Mesenchymal stem cell (in vitro differentiated cells and primary cell): ENCODE data around the gene FLRT2.
A peak's percentile ranks its signal among the peaks of the same experiment; 100 is the strongest.

Experiments
- DNase-seq: peaks from one replicate; pipeline ENCODE4 v3.0.0-alpha.2; 2013
- H2AFZ ChIP-seq: one replicate; pipeline ENCODE4 v1.6.1; 2013; ENCODE audit warnings: low read depth, mild to moderate bottlenecking, control low read depth, inconsistent platforms, low read length, moderate library complexity
- H2AK5ac ChIP-seq: 2 replicates; pipeline ENCODE4 v1.6.1; 2013; ENCODE audit warnings: low read length, moderate library complexity, mild to moderate bottlenecking, inconsistent platforms; ENCODE audit not compliant: severe bottlenecking
- H2BK120ac ChIP-seq: one replicate; pipeline ENCODE4 v1.6.1; 2013; ENCODE audit warnings: low read depth, mild to moderate bottlenecking, inconsistent platforms, low read length, moderate library complexity
- H2BK12ac ChIP-seq, 2 experiments: one replicate each; pipeline ENCODE4 v1.6.1; 2013; ENCODE audit warnings: inconsistent platforms in 2 of 2, low read length in 2 of 2, mild to moderate bottlenecking in 2 of 2, moderate library complexity in 2 of 2, control low read depth in 1 of 2
- H2BK15ac ChIP-seq: one replicate; pipeline ENCODE4 v1.6.1; 2013; ENCODE audit warnings: mild to moderate bottlenecking, low read depth, inconsistent platforms; ENCODE audit not compliant: poor library complexity, severe bottlenecking
- H2BK5ac ChIP-seq: 2 replicates; pipeline ENCODE4 v1.6.1; 2013; ENCODE audit warnings: low read depth, mild to moderate bottlenecking, low read length, control low read depth, inconsistent platforms; ENCODE audit not compliant: poor library complexity, severe bottlenecking
- H3K14ac ChIP-seq, 2 experiments: one replicate each; pipeline ENCODE4 v1.6.1; 2013; ENCODE audit warnings: inconsistent platforms in 2 of 2, low read length in 2 of 2, control low read depth in 1 of 2, mild to moderate bottlenecking in 1 of 2, moderate library complexity in 1 of 2
- H3K18ac ChIP-seq, 2 experiments: one replicate each; pipeline ENCODE4 v1.6.1; 2013; ENCODE audit warnings: inconsistent platforms in 2 of 2, low read length in 2 of 2, control low read depth in 1 of 2, low read depth in 1 of 2, mild to moderate bottlenecking in 1 of 2
- H3K23ac ChIP-seq, 2 experiments: one replicate each; pipeline ENCODE4 v1.6.1; 2013; ENCODE audit warnings: inconsistent platforms in 2 of 2, low read length in 2 of 2, mild to moderate bottlenecking in 2 of 2, moderate library complexity in 2 of 2, control low read depth in 1 of 2
- H3K27ac ChIP-seq: 2 replicates; pipeline ENCODE4 v1.5.1; 2013; ENCODE audit warnings: mild to moderate bottlenecking, moderate library complexity, low read length, control low read depth, inconsistent platforms; ENCODE audit not compliant: poor library complexity, severe bottlenecking
- H3K27me3 ChIP-seq, 2 experiments: 2 replicates each; pipeline versions ENCODE4 v1.6.1 to v1.7.0; 2013; ENCODE audit warnings: low read length in 2 of 2, mild to moderate bottlenecking in 2 of 2, moderate library complexity in 2 of 2, control low read depth in 1 of 2, inconsistent platforms in 1 of 2; ENCODE audit not compliant: control insufficient read depth in 1 of 2, insufficient read depth in 1 of 2
- H3K36me3 ChIP-seq, 2 experiments: 2 replicates each; pipeline versions ENCODE4 v1.6.1 to v1.7.0; 2013; ENCODE audit warnings: low read length in 2 of 2, control low read depth in 1 of 2, inconsistent platforms in 1 of 2, low read depth in 1 of 2, mild to moderate bottlenecking in 1 of 2; ENCODE audit not compliant: insufficient read depth in 2 of 2, control insufficient read depth in 1 of 2
- H3K4ac ChIP-seq, 2 experiments: one replicate each; pipeline ENCODE4 v1.6.1; 2013; ENCODE audit warnings: inconsistent platforms in 2 of 2, low read length in 2 of 2, mild to moderate bottlenecking in 2 of 2, moderate library complexity in 2 of 2, control low read depth in 1 of 2, low read depth in 1 of 2
- H3K4me1 ChIP-seq: 2 replicates; pipeline ENCODE4 v1.6.1; 2013; ENCODE audit warnings: low read depth, low read length, control low read depth; ENCODE audit not compliant: control insufficient read depth, insufficient read depth
- H3K4me2 ChIP-seq: 2 replicates; pipeline ENCODE4 v1.6.1; 2013; ENCODE audit warnings: low read length, mild to moderate bottlenecking, inconsistent platforms; ENCODE audit not compliant: poor library complexity, severe bottlenecking
- H3K4me3 ChIP-seq, 2 experiments: 2 replicates each; pipeline versions ENCODE4 v1.5.1 to v1.7.0; 2013; ENCODE audit warnings: low read length in 2 of 2, mild to moderate bottlenecking in 2 of 2, control low read depth in 1 of 2, low read depth in 1 of 2; ENCODE audit not compliant: insufficient read depth in 1 of 2
- H3K79me1 ChIP-seq: replicated peaks from 2 replicates; pipeline ENCODE4 v1.6.1; 2013; ENCODE audit warnings: mild to moderate bottlenecking, control low read depth, low read length, inconsistent platforms; ENCODE audit not compliant: poor library complexity, severe bottlenecking
- H3K9ac ChIP-seq: 2 replicates; pipeline ENCODE4 v1.7.0; 2013; ENCODE audit warnings: mild to moderate bottlenecking, low read length, moderate library complexity
- H3K9me3 ChIP-seq: 2 replicates; pipeline ENCODE4 v1.7.0; 2013; ENCODE audit warnings: mild to moderate bottlenecking, low read length; ENCODE audit not compliant: control insufficient read depth
- H4K8ac ChIP-seq: one replicate; pipeline ENCODE4 v1.6.1; 2013; ENCODE audit warnings: inconsistent platforms, mild to moderate bottlenecking, low read length, moderate library complexity
- H4K91ac ChIP-seq: one replicate; pipeline ENCODE4 v1.6.1; 2013; ENCODE audit warnings: mild to moderate bottlenecking, low read length, inconsistent platforms
- WGBS: methylation state at CpG from one replicate; pipeline ENCODE4 v1.1.7; 2013; ENCODE audit warnings: mixed read lengths; 5-methylcytosine and 5-hydroxymethylcytosine counted together

Gene FLRT2

GRCh38 chr14:85601690-85602089 is 71.7 kb downstream of the FLRT2 start:
- Histone ChIP-seq H4K91ac (no peak overlapping the region), H3K4me3 (no peak overlapping the region), H3K14ac (no peak overlapping the region), H3K9me3 (no peaks in the 10 kb centered on the region), H2AK5ac (no peak overlapping the region), H2BK5ac (no peak overlapping the region), H3K9ac (no peak overlapping the region), H3K18ac (no peak overlapping the region), H3K27ac (no peak overlapping the region), H2BK120ac (no peak overlapping the region), H3K36me3 (peaks cover 0 to 27% of the 10 kb centered on the region in 2 experiments), H4K8ac (no peak overlapping the region), H2BK15ac (no peak overlapping the region), H3K4me2 (no peak overlapping the region), H3K4ac (no peak overlapping the region), H3K4me1 (peaks cover 1% of the 10 kb centered on the region), H3K79me1 (peaks cover 3% of the 10 kb centered on the region), H3K23ac (no peak overlapping the region), H2BK12ac (no peak overlapping the region), H3K27me3 (no peaks in the 10 kb centered on the region), H2AFZ (no peak overlapping the region)
- 100% methylated on average over 1 of the region's 1 CpG for WGBS
- DNase-seq = no peak

GRCh38 chr14:85602345-85602744 is 72.4 kb downstream of the FLRT2 start:
- Histone ChIP-seq H3K4ac (peak overlapping the region in 1 of 2 experiments; percentile 50), H3K4me1 (peaks cover 1% of the 10 kb centered on the region), H4K8ac (no peak overlapping the region), H2AFZ (no peak overlapping the region), H3K79me1 (peaks cover 3% of the 10 kb centered on the region), H3K27me3 (no peaks in the 10 kb centered on the region), H3K4me2 (no peak overlapping the region), H2BK12ac (no peak overlapping the region), H3K9ac (no peak overlapping the region), H2BK15ac (no peak overlapping the region), H4K91ac (no peak overlapping the region), H2BK5ac (no peak overlapping the region), H3K27ac (no peak overlapping the region), H3K36me3 (peaks cover 0 to 24% of the 10 kb centered on the region in 2 experiments), H3K4me3 (no peak overlapping the region), H2BK120ac (no peak overlapping the region), H3K9me3 (no peaks in the 10 kb centered on the region), H3K18ac (no peak overlapping the region), H3K23ac (no peak overlapping the region), H2AK5ac (no peak overlapping the region), H3K14ac (no peak overlapping the region)
- DNase-seq = no peak
- 98% methylated on average over 6 of the region's 6 CpGs for WGBS

GRCh38 chr14:85604021-85604420 is 74.1 kb downstream of the FLRT2 start:
- H2BK15ac ChIP-seq = no peak overlapping the region
- H2AK5ac ChIP-seq = no peak overlapping the region
- H3K27ac ChIP-seq = no peak overlapping the region
- peaks cover 3% of the 10 kb centered on the region for H3K79me1 ChIP-seq
- H2BK5ac ChIP-seq = no peak overlapping the region
- no peak overlapping the region for H2BK120ac ChIP-seq
- no peaks in the 10 kb centered on the region for H3K4me1 ChIP-seq
- no peak for DNase-seq
- H3K4ac ChIP-seq = no peak overlapping the region
- 98% methylated on average over 4 of the region's 4 CpGs for WGBS
- no peak overlapping the region for H2AFZ ChIP-seq
- no peak overlapping the region for H3K23ac ChIP-seq
- no peak overlapping the region for H3K4me3 ChIP-seq
- H4K8ac ChIP-seq = no peak overlapping the region
- H4K91ac ChIP-seq = no peak overlapping the region
- no peaks in the 10 kb centered on the region for H3K9me3 ChIP-seq
- no peak overlapping the region for H3K9ac ChIP-seq
- no peaks in the 10 kb centered on the region for H3K27me3 ChIP-seq
- no peak overlapping the region for H3K4me2 ChIP-seq
- H3K36me3 ChIP-seq = peaks cover 0 to 16% of the 10 kb centered on the region in 2 experiments
- no peak overlapping the region for H3K14ac ChIP-seq
- H3K18ac ChIP-seq = no peak overlapping the region
- no peak overlapping the region for H2BK12ac ChIP-seq

GRCh38 chr14:85604714-85605113 is 74.8 kb downstream of the FLRT2 start:
- H2BK5ac ChIP-seq = no peak overlapping the region
- no peak overlapping the region for H3K4ac ChIP-seq
- H2AFZ ChIP-seq = no peak overlapping the region
- H3K18ac ChIP-seq = no peak overlapping the region
- H3K4me3 ChIP-seq = no peak overlapping the region
- no peak overlapping the region for H3K23ac ChIP-seq
- H3K36me3 ChIP-seq = peaks cover 0 to 19% of the 10 kb centered on the region in 2 experiments
- H3K4me2 ChIP-seq = no peak overlapping the region
- no peaks in the 10 kb centered on the region for H3K27me3 ChIP-seq
- H3K27ac ChIP-seq = no peak overlapping the region
- no peak overlapping the region for H3K14ac ChIP-seq
- DNase-seq = no peak
- WGBS = 42% methylated on average over 1 of the region's 2 CpGs
- no peaks in the 10 kb centered on the region for H3K9me3 ChIP-seq
- H4K8ac ChIP-seq = no peak overlapping the region
- H2BK12ac ChIP-seq = no peak overlapping the region
- no peak overlapping the region for H3K9ac ChIP-seq
- H2BK15ac ChIP-seq = no peak overlapping the region
- no peak overlapping the region for H2BK120ac ChIP-seq
- H3K79me1 ChIP-seq = peaks cover 3% of the 10 kb centered on the region
- H4K91ac ChIP-seq = no peak overlapping the region
- H2AK5ac ChIP-seq = no peak overlapping the region
- H3K4me1 ChIP-seq = no peaks in the 10 kb centered on the region
